Neural cell (in vitro differentiated cells): ENCODE data around the gene CASZ1. TPM values are rescaled to one million over a fixed set of nuclear protein-coding genes. Genes with fewer than 3 reads are reported as not detected.

Experiments used
- H2AFZ ChIP-seq: fragments of 200-600, 300-800 bp; sonication (generic), shearing (Covaris generic); 2 replicates; pipeline ENCODE4 v1.6.0; 2014; ENCODE audit warnings: low read depth, mild to moderate bottlenecking, antibody characterized with exemption, low read length, moderate library complexity
- H3F3A ChIP-seq: fragments of 200-600 bp; shearing (Covaris generic); 2 replicates; pipeline ENCODE4 v1.6.1; 2016; ENCODE audit warnings: mild to moderate bottlenecking, moderate library complexity, mixed read lengths, antibody characterized with exemption, low read length; ENCODE audit not compliant: insufficient read depth, poor library complexity, severe bottlenecking
- H3K27ac ChIP-seq: fragments of 200-600, 300-800 bp; sonication (generic), shearing (Covaris generic); 2 replicates; pipeline ENCODE4 v1.5.1; 2014; ENCODE audit warnings: mild to moderate bottlenecking, low read length, moderate library complexity
- H3K27me3 ChIP-seq: fragments of 300-800, 200-600 bp; sonication (generic), shearing (Covaris generic); 2 replicates; pipeline ENCODE4 v1.6.0; 2014; ENCODE audit warnings: mild to moderate bottlenecking, low read depth, low read length, moderate library complexity; ENCODE audit not compliant: insufficient read depth
- H3K36me3 ChIP-seq: fragments of 300-800, 200-600 bp; sonication (generic), shearing (Covaris generic); 2 replicates; pipeline ENCODE4 v1.5.1; 2014; ENCODE audit warnings: mild to moderate bottlenecking, antibody characterized with exemption, low read length, moderate library complexity; ENCODE audit not compliant: insufficient read depth
- H3K4me2 ChIP-seq: fragments of 300-800, 200-600 bp; sonication (generic), shearing (Covaris generic); 2 replicates; pipeline ENCODE4 v1.6.0; 2014; ENCODE audit warnings: mild to moderate bottlenecking, low read length
- H3K4me3 ChIP-seq: fragments of 300-800, 200-600 bp; sonication (generic), shearing (Covaris generic); 2 replicates; pipeline ENCODE4 v1.5.1; 2014; ENCODE audit warnings: mild to moderate bottlenecking, low read length, moderate library complexity
- H3K79me2 ChIP-seq: fragments of 200-600 bp; shearing (Covaris generic); replicated peaks from 2 replicates; pipeline ENCODE4 v1.6.0; 2014; ENCODE audit warnings: mild to moderate bottlenecking, low read length, moderate library complexity; ENCODE audit not compliant: insufficient read depth
- H3K9ac ChIP-seq: fragments of 300-800, 200-600 bp; sonication (generic), shearing (Covaris generic); 2 replicates; pipeline ENCODE4 v1.6.1; 2016; ENCODE audit warnings: mild to moderate bottlenecking, low read length, mixed read lengths
- H3K9me2 ChIP-seq: fragments of 200-600 bp; shearing (Covaris generic); 2 replicates; pipeline ENCODE4 v1.6.1; 2016; ENCODE audit warnings: mild to moderate bottlenecking, low read length, mixed read lengths; ENCODE audit not compliant: insufficient read depth
- H3K9me3 ChIP-seq: fragments of 200-600, 300-800 bp; sonication (generic), shearing (Covaris generic); 2 replicates; pipeline ENCODE4 v1.6.1; 2016; ENCODE audit warnings: mild to moderate bottlenecking, mixed run types, low read length, moderate library complexity, mixed read lengths
- H4K20me1 ChIP-seq: fragments of 200-600 bp; shearing (Covaris generic); 2 replicates; pipeline ENCODE4 v1.6.1; 2016; ENCODE audit warnings: mild to moderate bottlenecking, mixed run types; ENCODE audit not compliant: insufficient read depth
- EP300 ChIP-seq: fragments of 450-650 bp; conservative IDR thresholded peaks from 2 replicates; pipeline ENCODE4 v1.6.1; 2014; ENCODE audit warnings: antibody characterized with exemption, mild to moderate bottlenecking, moderate library complexity; ENCODE audit not compliant: poor library complexity, severe bottlenecking
- EZH2 ChIP-seq: fragments of 200-600, 300-800 bp; shearing (Covaris generic), sonication (generic); IDR thresholded peaks from 2 replicates; pipeline ENCODE4 v1.6.1; 2014; ENCODE audit warnings: antibody characterized with exemption, low read length, borderline replicate concordance, mild to moderate bottlenecking; ENCODE audit not compliant: insufficient read depth, poor library complexity, severe bottlenecking
- MXI1 ChIP-seq: fragments of 450-650 bp; conservative IDR thresholded peaks from 2 replicates; pipeline ENCODE4 v1.6.1; 2014; ENCODE audit warnings: antibody characterized with exemption, mild to moderate bottlenecking; ENCODE audit not compliant: poor library complexity, severe bottlenecking
- POLR2AphosphoS5 ChIP-seq: IDR thresholded peaks from 2 replicates; pipeline ENCODE4 v1.6.1; 2012
- RAD21 ChIP-seq: fragments of 450-650 bp; conservative IDR thresholded peaks from 2 replicates; pipeline ENCODE4 v1.6.1; 2014; ENCODE audit warnings: antibody characterized with exemption, mild to moderate bottlenecking, moderate library complexity
- SMC3 ChIP-seq: fragments of 450-650 bp; conservative IDR thresholded peaks from 2 replicates; pipeline ENCODE4 v1.6.1; 2014; ENCODE audit warnings: antibody characterized with exemption, mild to moderate bottlenecking, moderate library complexity; ENCODE audit not compliant: poor library complexity
- TAF1 ChIP-seq: IDR thresholded peaks from 2 replicates; pipeline ENCODE4 v1.6.1; 2012; ENCODE audit warnings: low read depth
- polyA plus RNA-seq: library from polyadenylated mRNA; depleted of rRNA; stranded (reverse); fragments of >200 nt; gene quantifications from 2 replicates; pipeline ENCODE4 v1.2.3, GENCODE V29; 2014
- TF ChIP-seq, protein P1 (sequence below): fragments of 450-650 bp; IDR thresholded peaks from 2 replicates; pipeline ENCODE4 v1.5.1; 2014; ENCODE audit warnings: antibody characterized with exemption, mild to moderate bottlenecking, moderate library complexity; ENCODE audit not compliant: poor library complexity, severe bottlenecking
- TF ChIP-seq, protein P2 (sequence below): IDR thresholded peaks from 2 replicates; pipeline ENCODE4 v1.6.1; 2012; ENCODE audit warnings: borderline replicate concordance

The CASZ1 gene
- polyA plus RNA-seq, 1 donor from 2014 or later: 0.27 TPM

DNA sequence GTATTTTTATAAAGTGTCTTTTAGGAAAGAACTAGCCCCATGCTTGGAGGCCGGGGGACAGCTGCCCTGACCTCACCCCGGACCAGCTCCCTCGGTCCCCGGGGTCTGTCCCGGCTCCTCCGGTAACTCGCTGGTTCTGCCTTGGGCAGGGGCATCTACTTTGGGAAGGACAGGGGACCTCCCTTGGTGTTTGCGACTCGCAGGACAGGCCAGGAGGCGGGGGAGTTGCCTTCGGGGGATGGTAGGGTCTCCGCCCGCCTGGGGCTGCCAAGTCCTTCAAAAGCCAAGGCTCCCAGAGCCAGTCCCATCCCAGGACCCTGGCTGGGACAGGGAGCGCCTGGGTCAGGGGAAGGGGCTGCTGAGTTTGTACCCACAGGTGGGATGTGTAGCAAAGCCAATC lies 163.8 kb downstream of the CASZ1 start:
- no peak overlapping the region for H3K9ac ChIP-seq
- no peaks in the 10 kb centered on the region for H4K20me1 ChIP-seq
- no peaks in the 10 kb centered on the region for H3K27me3 ChIP-seq
- no peaks in the 10 kb centered on the region for H3K9me2 ChIP-seq
- H3K79me2 ChIP-seq: no peaks in the 10 kb centered on the region
- H3K4me3 ChIP-seq: no peak overlapping the region
- H3K36me3 ChIP-seq: no peaks in the 10 kb centered on the region
- no peak overlapping the region for H2AFZ ChIP-seq
- TF ChIP-seq EP300 (no peak), MXI1 (no peak), EZH2 (no peak), SMC3 (no peak)
- no peaks in the 10 kb centered on the region for H3F3A ChIP-seq
- H3K27ac ChIP-seq: no peak overlapping the region
- H3K9me3 ChIP-seq: no peaks in the 10 kb centered on the region
- H3K4me2 ChIP-seq: no peak overlapping the region

DNA sequence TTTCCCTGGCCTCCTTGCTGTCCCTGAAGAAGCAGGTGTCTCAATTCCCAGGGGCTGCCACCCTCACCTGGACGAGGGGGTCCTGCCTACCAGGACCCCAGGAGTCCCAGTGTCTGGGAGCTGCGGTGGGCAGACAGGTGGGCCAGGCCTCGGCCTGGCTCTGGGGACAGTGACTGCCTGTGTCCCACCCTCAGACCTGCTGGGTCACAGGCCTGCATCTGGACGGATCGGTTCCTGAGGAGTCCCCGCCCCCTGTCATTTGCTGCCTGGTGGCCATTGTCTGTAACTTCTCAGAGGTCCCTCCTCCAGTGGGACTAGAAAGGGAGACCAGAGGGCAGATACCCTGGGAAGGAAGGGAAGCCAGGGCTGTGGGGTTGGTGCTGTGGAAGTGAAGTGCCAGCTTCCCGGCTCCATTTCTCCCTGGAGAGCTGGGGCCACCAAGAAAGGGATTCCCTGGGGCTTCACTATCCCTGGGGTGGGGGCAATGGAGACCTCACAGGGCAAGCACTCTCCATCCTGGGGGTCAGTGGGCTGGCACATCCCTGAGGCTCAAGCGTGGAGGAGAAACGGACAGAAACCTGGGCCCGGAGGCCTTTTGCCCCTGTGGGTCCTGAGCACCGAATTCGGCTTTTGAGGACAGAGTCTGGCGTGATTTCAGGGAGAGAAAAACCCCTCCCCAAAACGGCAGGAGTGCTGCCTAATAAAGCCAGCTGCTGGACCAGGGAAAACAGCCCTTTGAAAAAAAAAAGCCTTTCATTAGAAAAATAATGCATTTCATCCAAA lies 164.4 kb downstream of the CASZ1 start:
- Histone ChIP-seq H3K9ac (no peak overlapping the region), H3K9me3 (no peaks in the 10 kb centered on the region), H3K27ac (no peak overlapping the region), H3F3A (no peaks in the 10 kb centered on the region), H2AFZ (no peak overlapping the region), H3K36me3 (no peaks in the 10 kb centered on the region), H3K4me3 (no peak overlapping the region), H3K79me2 (no peaks in the 10 kb centered on the region), H4K20me1 (no peaks in the 10 kb centered on the region), H3K9me2 (no peaks in the 10 kb centered on the region), H3K4me2 (no peak overlapping the region), H3K27me3 (no peaks in the 10 kb centered on the region)
- TF ChIP-seq, protein P1, sequence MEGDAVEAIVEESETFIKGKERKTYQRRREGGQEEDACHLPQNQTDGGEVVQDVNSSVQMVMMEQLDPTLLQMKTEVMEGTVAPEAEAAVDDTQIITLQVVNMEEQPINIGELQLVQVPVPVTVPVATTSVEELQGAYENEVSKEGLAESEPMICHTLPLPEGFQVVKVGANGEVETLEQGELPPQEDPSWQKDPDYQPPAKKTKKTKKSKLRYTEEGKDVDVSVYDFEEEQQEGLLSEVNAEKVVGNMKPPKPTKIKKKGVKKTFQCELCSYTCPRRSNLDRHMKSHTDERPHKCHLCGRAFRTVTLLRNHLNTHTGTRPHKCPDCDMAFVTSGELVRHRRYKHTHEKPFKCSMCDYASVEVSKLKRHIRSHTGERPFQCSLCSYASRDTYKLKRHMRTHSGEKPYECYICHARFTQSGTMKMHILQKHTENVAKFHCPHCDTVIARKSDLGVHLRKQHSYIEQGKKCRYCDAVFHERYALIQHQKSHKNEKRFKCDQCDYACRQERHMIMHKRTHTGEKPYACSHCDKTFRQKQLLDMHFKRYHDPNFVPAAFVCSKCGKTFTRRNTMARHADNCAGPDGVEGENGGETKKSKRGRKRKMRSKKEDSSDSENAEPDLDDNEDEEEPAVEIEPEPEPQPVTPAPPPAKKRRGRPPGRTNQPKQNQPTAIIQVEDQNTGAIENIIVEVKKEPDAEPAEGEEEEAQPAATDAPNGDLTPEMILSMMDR: no peak
- TF ChIP-seq SMC3 (no peak), EP300 (no peak), EZH2 (no peak), MXI1 (no peak), RAD21 (no peak), POLR2AphosphoS5 (no peak), TAF1 (no peak)
- TF ChIP-seq, protein P2, sequence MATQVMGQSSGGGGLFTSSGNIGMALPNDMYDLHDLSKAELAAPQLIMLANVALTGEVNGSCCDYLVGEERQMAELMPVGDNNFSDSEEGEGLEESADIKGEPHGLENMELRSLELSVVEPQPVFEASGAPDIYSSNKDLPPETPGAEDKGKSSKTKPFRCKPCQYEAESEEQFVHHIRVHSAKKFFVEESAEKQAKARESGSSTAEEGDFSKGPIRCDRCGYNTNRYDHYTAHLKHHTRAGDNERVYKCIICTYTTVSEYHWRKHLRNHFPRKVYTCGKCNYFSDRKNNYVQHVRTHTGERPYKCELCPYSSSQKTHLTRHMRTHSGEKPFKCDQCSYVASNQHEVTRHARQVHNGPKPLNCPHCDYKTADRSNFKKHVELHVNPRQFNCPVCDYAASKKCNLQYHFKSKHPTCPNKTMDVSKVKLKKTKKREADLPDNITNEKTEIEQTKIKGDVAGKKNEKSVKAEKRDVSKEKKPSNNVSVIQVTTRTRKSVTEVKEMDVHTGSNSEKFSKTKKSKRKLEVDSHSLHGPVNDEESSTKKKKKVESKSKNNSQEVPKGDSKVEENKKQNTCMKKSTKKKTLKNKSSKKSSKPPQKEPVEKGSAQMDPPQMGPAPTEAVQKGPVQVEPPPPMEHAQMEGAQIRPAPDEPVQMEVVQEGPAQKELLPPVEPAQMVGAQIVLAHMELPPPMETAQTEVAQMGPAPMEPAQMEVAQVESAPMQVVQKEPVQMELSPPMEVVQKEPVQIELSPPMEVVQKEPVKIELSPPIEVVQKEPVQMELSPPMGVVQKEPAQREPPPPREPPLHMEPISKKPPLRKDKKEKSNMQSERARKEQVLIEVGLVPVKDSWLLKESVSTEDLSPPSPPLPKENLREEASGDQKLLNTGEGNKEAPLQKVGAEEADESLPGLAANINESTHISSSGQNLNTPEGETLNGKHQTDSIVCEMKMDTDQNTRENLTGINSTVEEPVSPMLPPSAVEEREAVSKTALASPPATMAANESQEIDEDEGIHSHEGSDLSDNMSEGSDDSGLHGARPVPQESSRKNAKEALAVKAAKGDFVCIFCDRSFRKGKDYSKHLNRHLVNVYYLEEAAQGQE: no peak
